ENCODE data around the gene RAPGEF4.

The RAPGEF4 gene

DNA sequence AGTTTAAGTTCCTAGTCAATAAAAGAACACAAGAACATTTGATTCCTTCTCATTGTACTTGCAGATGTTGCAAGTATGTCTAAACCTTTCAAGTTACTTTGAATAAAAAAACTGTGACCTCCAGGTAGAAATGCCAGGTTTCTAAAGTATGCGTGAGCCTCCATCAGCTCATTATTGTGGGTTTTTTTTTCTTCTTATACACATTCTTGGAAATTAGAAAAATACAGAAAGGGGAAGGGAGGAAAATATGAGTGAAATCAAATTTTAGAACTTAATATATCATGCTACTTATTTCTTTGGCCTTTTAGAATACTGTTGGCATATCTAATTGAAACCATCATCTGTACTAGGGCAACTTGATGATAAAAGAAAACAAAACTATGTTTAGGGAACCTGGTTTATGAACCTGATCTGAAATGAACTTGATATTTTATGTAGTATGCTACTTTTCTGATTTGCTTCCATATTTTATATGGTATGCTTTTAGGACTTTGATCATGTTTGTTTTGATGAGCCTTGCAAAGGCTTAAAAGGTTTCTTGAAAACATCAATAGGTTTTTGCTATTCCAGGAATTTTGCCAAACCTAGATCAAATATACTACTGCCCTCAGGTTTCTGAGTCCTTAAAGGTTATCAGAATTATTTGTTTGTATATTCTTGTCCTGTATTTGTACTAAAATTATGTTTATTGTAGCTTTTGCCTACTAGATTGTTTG is 209.3 kb downstream of the RAPGEF4 start:
- no peak for TF ChIP-seq POLR2AphosphoS5 (IDR thresholded peaks at IDR 0.05; ENCODE audit: low read depth, low read length)
- TF ChIP-seq TAF1 (IDR thresholded peaks at IDR 0.05; ENCODE audit: borderline replicate concordance, insufficient read depth, low read length) = no peak
- no peak for TF ChIP-seq SIN3A (IDR thresholded peaks at IDR 0.05; ENCODE audit: borderline replicate concordance, insufficient read depth, low read length)
- TF ChIP-seq, protein P1, sequence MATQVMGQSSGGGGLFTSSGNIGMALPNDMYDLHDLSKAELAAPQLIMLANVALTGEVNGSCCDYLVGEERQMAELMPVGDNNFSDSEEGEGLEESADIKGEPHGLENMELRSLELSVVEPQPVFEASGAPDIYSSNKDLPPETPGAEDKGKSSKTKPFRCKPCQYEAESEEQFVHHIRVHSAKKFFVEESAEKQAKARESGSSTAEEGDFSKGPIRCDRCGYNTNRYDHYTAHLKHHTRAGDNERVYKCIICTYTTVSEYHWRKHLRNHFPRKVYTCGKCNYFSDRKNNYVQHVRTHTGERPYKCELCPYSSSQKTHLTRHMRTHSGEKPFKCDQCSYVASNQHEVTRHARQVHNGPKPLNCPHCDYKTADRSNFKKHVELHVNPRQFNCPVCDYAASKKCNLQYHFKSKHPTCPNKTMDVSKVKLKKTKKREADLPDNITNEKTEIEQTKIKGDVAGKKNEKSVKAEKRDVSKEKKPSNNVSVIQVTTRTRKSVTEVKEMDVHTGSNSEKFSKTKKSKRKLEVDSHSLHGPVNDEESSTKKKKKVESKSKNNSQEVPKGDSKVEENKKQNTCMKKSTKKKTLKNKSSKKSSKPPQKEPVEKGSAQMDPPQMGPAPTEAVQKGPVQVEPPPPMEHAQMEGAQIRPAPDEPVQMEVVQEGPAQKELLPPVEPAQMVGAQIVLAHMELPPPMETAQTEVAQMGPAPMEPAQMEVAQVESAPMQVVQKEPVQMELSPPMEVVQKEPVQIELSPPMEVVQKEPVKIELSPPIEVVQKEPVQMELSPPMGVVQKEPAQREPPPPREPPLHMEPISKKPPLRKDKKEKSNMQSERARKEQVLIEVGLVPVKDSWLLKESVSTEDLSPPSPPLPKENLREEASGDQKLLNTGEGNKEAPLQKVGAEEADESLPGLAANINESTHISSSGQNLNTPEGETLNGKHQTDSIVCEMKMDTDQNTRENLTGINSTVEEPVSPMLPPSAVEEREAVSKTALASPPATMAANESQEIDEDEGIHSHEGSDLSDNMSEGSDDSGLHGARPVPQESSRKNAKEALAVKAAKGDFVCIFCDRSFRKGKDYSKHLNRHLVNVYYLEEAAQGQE (IDR thresholded peaks at IDR 0.05; ENCODE audit: insufficient read depth in 1 of 2, low read depth in 2 of 2, low read length in 2 of 2) = no peak
- TF ChIP-seq FOXP2 (optimal IDR thresholded peaks at IDR 0.05; ENCODE audit: borderline replicate concordance, extremely low read depth, extremely low read length, insufficient read depth) = no peak

DNA sequence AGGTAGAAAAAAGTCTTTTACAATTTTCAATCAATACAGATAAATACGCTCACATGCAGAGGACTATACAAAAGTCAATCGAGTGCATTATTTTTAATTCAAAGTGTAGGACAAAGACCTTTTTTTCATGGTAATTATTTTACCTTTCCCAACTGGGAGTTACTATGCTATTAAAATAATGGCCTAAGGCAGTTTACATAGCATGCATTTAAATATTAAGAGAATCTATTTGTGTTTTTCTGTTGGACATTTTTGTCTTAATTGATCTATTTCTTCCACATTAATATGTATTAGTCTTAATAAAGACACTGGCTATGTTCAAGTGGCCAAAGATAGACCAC is 209.8 kb downstream of the RAPGEF4 start:
- TF ChIP-seq SIN3A (IDR thresholded peaks at IDR 0.05; ENCODE audit: borderline replicate concordance, insufficient read depth, low read length) = no peak
- TF ChIP-seq POLR2AphosphoS5 (IDR thresholded peaks at IDR 0.05; ENCODE audit: low read depth, low read length) = no peak
- no peak for TF ChIP-seq FOXP2 (optimal IDR thresholded peaks at IDR 0.05; ENCODE audit: borderline replicate concordance, extremely low read depth, extremely low read length, insufficient read depth)
- TF ChIP-seq TAF1 (IDR thresholded peaks at IDR 0.05; ENCODE audit: borderline replicate concordance, insufficient read depth, low read length) = no peak
- TF ChIP-seq, protein P1 (IDR thresholded peaks at IDR 0.05; ENCODE audit: insufficient read depth in 1 of 2, low read depth in 2 of 2, low read length in 2 of 2) = no peak

DNA sequence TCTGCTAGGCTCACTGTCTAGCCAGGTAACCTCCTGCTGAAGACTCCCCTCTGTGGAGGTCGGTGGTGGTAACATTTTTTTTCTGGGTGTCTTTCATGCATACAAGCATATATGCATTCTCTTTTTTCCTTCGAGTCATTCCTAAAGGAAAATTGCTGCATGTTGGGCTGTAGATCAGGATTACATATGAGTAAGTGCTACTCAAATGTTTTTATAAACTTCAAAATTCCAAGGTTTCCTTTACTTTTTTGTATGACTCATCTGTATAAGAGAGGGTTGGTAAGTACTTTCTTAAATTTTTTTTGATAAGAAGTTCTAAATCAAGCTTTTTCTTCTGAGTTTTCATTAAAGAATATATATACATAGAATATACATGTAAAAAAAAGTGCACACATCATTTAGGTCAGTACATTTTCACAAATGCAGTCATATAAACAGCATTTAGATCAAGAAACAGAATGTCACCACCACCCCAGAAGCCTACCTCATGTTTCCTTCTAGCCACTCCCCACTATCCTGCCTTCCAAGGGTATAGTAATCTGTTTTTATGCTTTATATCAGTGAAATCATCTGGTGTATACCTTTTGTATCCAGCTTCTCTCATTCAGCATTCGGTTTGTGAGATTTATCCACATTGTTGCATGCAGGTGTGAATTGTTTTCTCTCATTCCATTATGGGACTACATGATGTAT is 212.0 kb downstream of the RAPGEF4 start:
- TF ChIP-seq TAF1 (IDR thresholded peaks at IDR 0.05; ENCODE audit: borderline replicate concordance, insufficient read depth, low read length) = no peak
- no peak for TF ChIP-seq POLR2AphosphoS5 (IDR thresholded peaks at IDR 0.05; ENCODE audit: low read depth, low read length)
- TF ChIP-seq SIN3A (IDR thresholded peaks at IDR 0.05; ENCODE audit: borderline replicate concordance, insufficient read depth, low read length) = no peak
- TF ChIP-seq, protein P1 (IDR thresholded peaks at IDR 0.05; ENCODE audit: insufficient read depth in 1 of 2, low read depth in 2 of 2, low read length in 2 of 2) = no peak

DNA sequence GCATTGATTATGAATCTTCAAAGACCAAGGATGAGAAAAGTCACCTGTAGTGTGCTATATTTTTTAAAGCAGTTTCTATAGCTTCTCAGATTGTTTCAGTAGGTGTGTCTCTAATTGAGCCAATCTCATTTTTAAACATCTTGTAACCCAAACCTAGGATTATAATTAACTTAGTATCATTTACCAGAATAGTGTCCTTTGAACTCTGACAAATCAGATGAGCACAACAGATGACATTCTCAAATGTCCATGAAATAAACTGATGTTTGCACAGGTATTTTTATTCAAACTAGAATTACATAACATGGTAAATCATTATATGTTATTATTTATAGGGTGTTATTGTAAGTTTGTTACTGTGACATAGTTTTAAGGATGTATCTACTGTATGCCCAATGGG is 213.9 kb downstream of the RAPGEF4 start:
- TF ChIP-seq TAF1 (IDR thresholded peaks at IDR 0.05; ENCODE audit: borderline replicate concordance, insufficient read depth, low read length) = no peak
- TF ChIP-seq POLR2AphosphoS5 (IDR thresholded peaks at IDR 0.05; ENCODE audit: low read depth, low read length) = no peak
- no peak for TF ChIP-seq FOXP2 (optimal IDR thresholded peaks at IDR 0.05; ENCODE audit: borderline replicate concordance, extremely low read depth, extremely low read length, insufficient read depth)
- no peak for TF ChIP-seq SIN3A (IDR thresholded peaks at IDR 0.05; ENCODE audit: borderline replicate concordance, insufficient read depth, low read length)
- TF ChIP-seq, protein P1 (IDR thresholded peaks at IDR 0.05; ENCODE audit: insufficient read depth in 1 of 2, low read depth in 2 of 2, low read length in 2 of 2) = no peak
